K562 (cell line): Measurements from ENCODE around the gene AGPAT1. TPM values are rescaled to one million over a fixed set of nuclear protein-coding genes. Genes with fewer than 3 reads are reported as not detected.

Source experiments
- ATF1 ChIP-seq, 2 experiments: fragments of 450-650 bp in 1 of 2; IDR thresholded peaks; 2 replicates each; pipeline ENCODE4 v1.6.1; 2016; ENCODE audit warnings: missing compliant biosample characterization in 1 of 2, missing genetic modification characterization in 1 of 2
- ELF4 ChIP-seq: fragments of 450-650 bp; formaldehyde crosslinking; IDR thresholded peaks from 2 replicates; pipeline ENCODE4 v1.4.0; 2022; ENCODE audit warnings: missing genetic modification characterization
- EP300 ChIP-seq: IDR thresholded peaks from 2 replicates; pipeline ENCODE4 v1.6.1; 2012; ENCODE audit warnings: low read length, improper control_type of control experiment
- FOXK2 ChIP-seq, 2 experiments: fragments of 450-650 bp; IDR thresholded peaks in 1 of 2; conservative IDR thresholded peaks in 1 of 2; 2 replicates each; pipeline ENCODE4 v1.6.1; 2016; ENCODE audit warnings: low read depth in 2 of 2, mild to moderate bottlenecking in 1 of 2
- FUS ChIP-seq: fragments of 200-400 bp; formaldehyde crosslinking; optimal IDR thresholded peaks from 2 replicates; pipeline ENCODE3; 2017; ENCODE audit warnings: low read depth, low read length
- HCFC1 ChIP-seq: IDR thresholded peaks from 2 replicates; pipeline ENCODE4 v1.6.1; 2012; ENCODE audit warnings: low read depth, low read length, improper control_type of control experiment
- HDAC2 ChIP-seq: fragments of 450-650 bp; IDR thresholded peaks from 2 replicates; pipeline ENCODE4 v1.6.1; 2016; ENCODE audit warnings: mild to moderate bottlenecking
- HNRNPUL1 ChIP-seq: fragments of 200-400 bp; formaldehyde crosslinking; IDR thresholded peaks from 2 replicates; pipeline ENCODE4 v1.6.1; 2017; ENCODE audit warnings: low read length
- JUND ChIP-seq, 2 experiments: IDR thresholded peaks; 2 replicates in 1 of 2; 3 replicates in 1 of 2; pipeline ENCODE4 v1.6.1; 2011; ENCODE audit warnings: borderline replicate concordance in 2 of 2, low read depth in 2 of 2, low read length in 2 of 2, improper control_type of control experiment in 1 of 2, missing biosample characterization in 1 of 2, missing genetic modification characterization in 1 of 2, missing genetic modification reagents in 1 of 2
- KLF13 ChIP-seq: fragments of 450-650 bp; IDR thresholded peaks from 2 replicates; pipeline ENCODE4 v1.6.1; 2016; ENCODE audit warnings: missing genetic modification characterization, low read depth, mild to moderate bottlenecking, missing compliant biosample characterization, moderate library complexity, borderline replicate concordance
- MAFF ChIP-seq: IDR thresholded peaks from 2 replicates; pipeline ENCODE4 v1.6.1; 2012; ENCODE audit warnings: low read length, improper control_type of control experiment
- MYC ChIP-seq, 2 experiments: fragments of 250-450 bp in 1 of 2; sonication (Bioruptor Pico) in 1 of 2; IDR thresholded peaks; 2 replicates each; pipeline versions ENCODE4 v1.5.1 to v1.6.1; 2012 to 2021; ENCODE audit warnings: low read depth in 2 of 2, borderline replicate concordance in 1 of 2, improper control_type of control experiment in 1 of 2, low read length in 1 of 2, mild to moderate bottlenecking in 1 of 2, moderate library complexity in 1 of 2
- MYNN ChIP-seq, 2 experiments: sonication (generic); formaldehyde crosslinking in 1 of 2; IDR thresholded peaks; 2 replicates each; pipeline versions ENCODE4 v1.5.0 to v1.6.1; 2016 to 2020; ENCODE audit warnings: antibody characterized with exemption in 1 of 2, missing genetic modification reagents in 1 of 2
- NBN ChIP-seq: fragments of 450-650 bp; IDR thresholded peaks from 2 replicates; pipeline ENCODE4 v1.6.1; 2016; ENCODE audit warnings: low read depth, mild to moderate bottlenecking
- PHF20 ChIP-seq: fragments of 450-650 bp; IDR thresholded peaks from 2 replicates; pipeline ENCODE4 v1.6.1; 2018; ENCODE audit not compliant: partially characterized antibody
- RCOR1 ChIP-seq, 2 experiments: IDR thresholded peaks; 2 replicates each; pipeline ENCODE4 v1.6.1; 2012; ENCODE audit warnings: low read depth in 2 of 2, low read length in 2 of 2, borderline replicate concordance in 1 of 2, improper control_type of control experiment in 1 of 2
- RHOXF2B ChIP-seq: fragments of 250-450 bp; sonication (Bioruptor Pico); conservative IDR thresholded peaks from 2 replicates; pipeline ENCODE4 v1.5.1; 2021
- SETDB1 ChIP-seq: IDR thresholded peaks from one replicate; pipeline ENCODE4 v1.6.1; 2012; ENCODE audit warnings: low read length, control low read depth, inconsistent platforms
- SUPT5H ChIP-seq: fragments of 450-650 bp; IDR thresholded peaks from 2 replicates; pipeline ENCODE4 v1.6.1; 2016
- TAF7 ChIP-seq: fragments of 450-650 bp; IDR thresholded peaks from 2 replicates; pipeline ENCODE4 v1.6.1; 2016; ENCODE audit warnings: missing genetic modification characterization, missing compliant biosample characterization
- TRIM24 ChIP-seq, 2 experiments: fragments of 450-650 bp; IDR thresholded peaks; 2 replicates each; pipeline ENCODE4 v1.6.1; 2016
- ZFP1 ChIP-seq: fragments of 450-650 bp; formaldehyde crosslinking; IDR thresholded peaks from 2 replicates; pipeline ENCODE4 v1.4.0; 2020; ENCODE audit warnings: mild to moderate bottlenecking, mixed read lengths
- ZNF263 ChIP-seq: sonication (generic); formaldehyde crosslinking; IDR thresholded peaks from 2 replicates; pipeline ENCODE4 v1.8.0; 2022; ENCODE audit warnings: mild to moderate bottlenecking, missing genetic modification reagents, borderline replicate concordance
- ZNF583 ChIP-seq: fragments of 250-450 bp; sonication (Bioruptor Pico); IDR thresholded peaks from 2 replicates; pipeline ENCODE4 v1.4.0; 2020
- polyA plus RNA-seq, 8 experiments: library from polyadenylated mRNA; depleted of rRNA in 4 of 8; stranded (reverse) in 5 of 8; unstranded in 3 of 8; fragments of >200 nt; fragmentation: Nextera tagmentation in 2 of 8; fragmentation: Illumina TruSeq in 1 of 8; extraction: Ambion mirVana in 2 of 8; extraction: Trizol in 1 of 8; gene quantifications; 2 replicates each; pipeline versions ENCODE4 v1.2.1 to v1.2.3, GENCODE V29; 2011 to 2014; ENCODE audit warnings: inconsistent platforms in 1 of 8, missing spikeins in 1 of 8
- total RNA-seq, 7 experiments: library from RNA; depleted of rRNA in 6 of 7; stranded (reverse); fragments of >200 nt in 6 of 7; fragmentation: Illumina TruSeq in 2 of 7; extraction: Trizol in 2 of 7; gene quantifications; 2 replicates each; pipeline versions ENCODE4 v1.2.1 to v1.2.3, GENCODE V29; 2011 to 2021; ENCODE audit warnings: low replicate concordance in 1 of 7
- TF ChIP-seq, protein P1 (sequence below): fragments of 450-650 bp; IDR thresholded peaks from 2 replicates; pipeline ENCODE4 v1.6.1; 2016
- TF ChIP-seq, protein P2 (sequence below): fragments of 450-650 bp; formaldehyde crosslinking; IDR thresholded peaks from 2 replicates; pipeline ENCODE4 v1.4.0; 2022; ENCODE audit warnings: mild to moderate bottlenecking, moderate library complexity
- TF ChIP-seq, protein P3 (sequence below): fragments of 200-800 bp; sonication (Bioruptor generic); IDR thresholded peaks from 2 replicates; pipeline ENCODE4 v1.6.1; 2017; ENCODE audit warnings: missing genetic modification characterization, missing compliant biosample characterization

The AGPAT1 gene
- total and polyA plus RNA-seq, 9 of the 15 experiments (the other 6 are each of a cell fraction or from before 2014, with no cell fraction given) = 37.9 to 176 (median 69.4) TPM

DNA sequence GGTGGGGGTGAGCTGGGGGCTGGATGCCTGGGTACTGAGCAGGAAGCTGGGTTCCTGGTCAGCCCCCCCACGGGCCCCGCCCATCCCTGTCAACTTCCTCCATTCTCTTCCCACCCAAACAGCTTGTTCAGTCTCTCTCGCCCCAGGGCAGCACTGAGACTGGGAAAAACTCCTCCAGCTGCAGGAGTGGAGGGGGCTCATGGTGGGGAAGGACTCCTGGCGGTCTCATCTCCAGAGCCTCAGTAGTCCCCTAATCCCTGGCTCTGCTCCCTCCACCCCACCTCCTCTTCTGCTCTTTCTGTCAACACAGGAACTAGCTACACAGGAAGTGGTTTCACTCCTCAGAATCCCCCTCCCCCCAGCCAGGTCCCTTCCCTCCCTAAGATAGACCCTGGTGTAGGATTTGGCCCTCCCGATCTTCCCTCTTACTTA is 16.7 kb upstream of the AGPAT1 start, which contains the start of gene GPSM3 (continued):
- TF ChIP-seq EP300 = peak; percentile 53; the same call in 1 of the 2 replicates
- no peak for TF ChIP-seq MYC (IDR thresholded peaks at IDR 0.05; ENCODE audit: low read depth, low read length)
- TF ChIP-seq MYC (CRISPR knock-in tag; IDR thresholded peaks at IDR 0.05; ENCODE audit: borderline replicate concordance, low read depth) = no peak
- peak; percentile 56; the same call in 1 of the 2 replicates for TF ChIP-seq HDAC2
- TF ChIP-seq, protein P1, sequence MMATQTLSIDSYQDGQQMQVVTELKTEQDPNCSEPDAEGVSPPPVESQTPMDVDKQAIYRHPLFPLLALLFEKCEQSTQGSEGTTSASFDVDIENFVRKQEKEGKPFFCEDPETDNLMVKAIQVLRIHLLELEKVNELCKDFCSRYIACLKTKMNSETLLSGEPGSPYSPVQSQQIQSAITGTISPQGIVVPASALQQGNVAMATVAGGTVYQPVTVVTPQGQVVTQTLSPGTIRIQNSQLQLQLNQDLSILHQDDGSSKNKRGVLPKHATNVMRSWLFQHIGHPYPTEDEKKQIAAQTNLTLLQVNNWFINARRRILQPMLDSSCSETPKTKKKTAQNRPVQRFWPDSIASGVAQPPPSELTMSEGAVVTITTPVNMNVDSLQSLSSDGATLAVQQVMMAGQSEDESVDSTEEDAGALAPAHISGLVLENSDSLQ = peak; percentile 38; the same call in 1 of the 2 replicates
- peak; percentile 46 for TF ChIP-seq PHF20
- TF ChIP-seq HNRNPUL1 = no peak
- TF ChIP-seq ELF4 (CRISPR knock-in tag) = peak; percentile 82
- peak; percentile 34; the same call in 1 of the 2 replicates for TF ChIP-seq HCFC1
- TF ChIP-seq SUPT5H = peak; percentile 76
- no peak for TF ChIP-seq ATF1 (CRISPR knock-in tag; IDR thresholded peaks at IDR 0.05)
- TF ChIP-seq ATF1 (tag; IDR thresholded peaks at IDR 0.05) = peak; percentile 40
- TF ChIP-seq TAF7 (tag) = peak; percentile 41; the same call in 1 of the 2 replicates
- 0 out of 2 replicates have a peak, but pooled peaks have one; percentile 41 for TF ChIP-seq JUND (IDR thresholded peaks at IDR 0.05; ENCODE audit: borderline replicate concordance, low read depth, low read length)
- TF ChIP-seq JUND (tag; IDR thresholded peaks at IDR 0.05; ENCODE audit: borderline replicate concordance, low read depth, low read length) = no peak; the same call in 2 of the 3 replicates
- TF ChIP-seq ZNF263 (CRISPR knock-in tag) = peak; percentile 67; the same call in 1 of the 2 replicates
- TF ChIP-seq RCOR1 (IDR thresholded peaks at IDR 0.05; ENCODE audit: borderline replicate concordance in 1 of 2, low read depth in 2 of 2, low read length in 2 of 2) = peak in 1 of 2 experiments; percentile 31; a peak in 1 of 4 replicates
- TF ChIP-seq FUS = no peak
- peak; percentile 57 for TF ChIP-seq ZNF583 (CRISPR knock-in tag)
- no peak for TF ChIP-seq SETDB1
- peak; percentile 66; the same call in 1 of the 2 replicates for TF ChIP-seq RHOXF2B (CRISPR knock-in tag)
- TF ChIP-seq TRIM24 (IDR thresholded peaks at IDR 0.05) = peak in 1 of 2 experiments; percentile 63; a peak in 1 of 4 replicates
- TF ChIP-seq, protein P2, sequence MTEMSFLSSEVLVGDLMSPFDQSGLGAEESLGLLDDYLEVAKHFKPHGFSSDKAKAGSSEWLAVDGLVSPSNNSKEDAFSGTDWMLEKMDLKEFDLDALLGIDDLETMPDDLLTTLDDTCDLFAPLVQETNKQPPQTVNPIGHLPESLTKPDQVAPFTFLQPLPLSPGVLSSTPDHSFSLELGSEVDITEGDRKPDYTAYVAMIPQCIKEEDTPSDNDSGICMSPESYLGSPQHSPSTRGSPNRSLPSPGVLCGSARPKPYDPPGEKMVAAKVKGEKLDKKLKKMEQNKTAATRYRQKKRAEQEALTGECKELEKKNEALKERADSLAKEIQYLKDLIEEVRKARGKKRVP (CRISPR knock-in tag) = peak; percentile 39; the same call in 1 of the 2 replicates
- peak; percentile 89 to 96 for TF ChIP-seq FOXK2 (conservative IDR thresholded peaks at IDR 0.05 in 1 of 2, IDR thresholded peaks at IDR 0.05 in 1 of 2; ENCODE audit: low read depth in 2 of 2)
- TF ChIP-seq MYNN (IDR thresholded peaks at IDR 0.05) = peak; percentile 62; the same call in 1 of the 2 replicates
- TF ChIP-seq MYNN (CRISPR knock-in tag; IDR thresholded peaks at IDR 0.05) = no peak
- TF ChIP-seq MAFF = no peak
- TF ChIP-seq ZFP1 = no peak
- TF ChIP-seq, protein P3, sequence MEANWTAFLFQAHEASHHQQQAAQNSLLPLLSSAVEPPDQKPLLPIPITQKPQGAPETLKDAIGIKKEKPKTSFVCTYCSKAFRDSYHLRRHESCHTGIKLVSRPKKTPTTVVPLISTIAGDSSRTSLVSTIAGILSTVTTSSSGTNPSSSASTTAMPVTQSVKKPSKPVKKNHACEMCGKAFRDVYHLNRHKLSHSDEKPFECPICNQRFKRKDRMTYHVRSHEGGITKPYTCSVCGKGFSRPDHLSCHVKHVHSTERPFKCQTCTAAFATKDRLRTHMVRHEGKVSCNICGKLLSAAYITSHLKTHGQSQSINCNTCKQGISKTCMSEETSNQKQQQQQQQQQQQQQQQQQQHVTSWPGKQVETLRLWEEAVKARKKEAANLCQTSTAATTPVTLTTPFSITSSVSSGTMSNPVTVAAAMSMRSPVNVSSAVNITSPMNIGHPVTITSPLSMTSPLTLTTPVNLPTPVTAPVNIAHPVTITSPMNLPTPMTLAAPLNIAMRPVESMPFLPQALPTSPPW (CRISPR knock-in tag) = peak; percentile 92
- peak; percentile 86 for TF ChIP-seq NBN
- peak; percentile 42; the same call in 1 of the 2 replicates for TF ChIP-seq KLF13
